HG03175 (cell line): ENCODE results near the gene OGA.

Experiments
- ATAC-seq: cut with Tn5 transposase; IDR thresholded peaks from one replicate; pipeline ENCODE4 v1.9.1; 2021; ENCODE audit warnings: mild to moderate bottlenecking, moderate library complexity; ENCODE audit not compliant: unreplicated experiment

OGA gene

GRCh38 chr10:101762736-101763135 lies 55.5 kb downstream of the OGA start:
- ATAC-seq, result no peak

GRCh38 chr10:101761226-101761625 lies 57.0 kb downstream of the OGA start:
- ATAC-seq, result no peak

GRCh38 chr10:101760510-101760909 lies 57.7 kb downstream of the OGA start:
- ATAC-seq, result no peak

DNA sequence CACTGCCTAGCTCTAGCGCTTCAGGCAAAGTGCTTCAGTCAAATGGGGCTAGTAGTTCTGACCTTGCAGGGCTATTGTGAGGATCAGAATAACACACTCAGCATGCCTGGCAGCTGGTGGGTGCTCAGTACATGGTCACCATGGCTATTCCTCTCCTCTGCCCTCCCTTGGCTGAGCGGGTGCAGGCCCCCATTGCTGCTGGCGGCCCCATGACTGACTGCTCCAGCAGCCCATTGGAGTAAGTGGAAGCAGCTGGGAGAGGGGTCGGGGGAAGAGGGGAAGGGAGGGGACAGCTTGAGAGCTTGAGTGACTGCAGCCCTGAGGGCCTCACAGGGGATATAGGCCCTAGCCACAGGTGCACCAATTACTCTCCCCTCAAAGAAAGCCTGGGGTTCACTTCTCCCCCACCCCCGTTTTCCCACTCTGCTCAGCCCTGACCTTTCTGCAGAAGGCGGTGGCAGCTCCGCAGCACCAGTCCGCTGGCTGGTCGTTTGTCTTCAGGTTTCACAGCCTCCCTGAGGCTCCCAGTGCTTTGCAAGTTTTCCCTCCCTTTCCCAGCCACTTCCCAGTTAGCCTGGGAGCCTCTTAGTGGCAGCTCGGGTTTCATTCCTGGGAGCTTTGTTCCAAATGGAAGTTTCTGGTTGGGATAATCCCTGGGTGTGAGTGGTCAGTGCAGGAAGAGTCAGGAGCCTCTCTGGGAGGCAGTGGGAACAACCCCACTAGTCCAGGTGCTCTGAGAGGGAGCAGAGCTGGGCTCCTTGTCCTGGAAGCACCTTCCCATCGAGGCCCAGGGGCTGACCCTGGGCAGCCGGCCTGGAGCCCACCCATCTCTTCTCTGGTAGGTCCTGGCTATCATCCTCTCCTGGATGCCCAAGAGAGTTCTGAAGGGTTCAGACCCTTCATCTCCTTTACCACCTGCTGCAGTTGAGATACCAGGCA lies 58.7 kb downstream of the OGA start:
- no peak for ATAC-seq

- no peak for ATAC-seq
Measured at GRCh38 chr10:101758858-101759257, 59.4 kb downstream of the OGA start.

GRCh38 chr10:101752241-101752640 lies 66.0 kb downstream of the OGA start:
- no peak for ATAC-seq

- no peak for ATAC-seq
Measured at GRCh38 chr10:101749047-101750016, 68.9 kb downstream of the OGA start.

DNA sequence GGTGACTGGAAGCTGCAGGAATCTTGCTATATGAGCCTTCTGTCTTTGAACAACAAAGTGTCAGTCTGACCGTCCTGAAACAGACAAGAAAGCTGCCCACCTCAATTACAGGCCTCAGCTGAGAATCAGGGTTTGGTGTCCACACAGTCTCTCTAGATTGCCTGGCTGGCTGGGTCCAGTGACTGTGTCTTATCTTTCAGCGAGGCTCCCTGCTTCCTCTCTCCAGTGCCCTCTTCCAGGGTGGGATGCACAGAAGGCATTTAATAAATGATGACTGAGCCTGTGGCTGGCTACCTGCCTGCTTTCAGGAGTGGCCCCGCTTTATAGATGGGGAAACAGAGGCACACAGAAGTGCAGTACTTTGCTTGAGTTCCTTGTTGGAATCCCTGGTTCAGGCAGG lies 69.7 kb downstream of the OGA start:
- no peak for ATAC-seq

- ATAC-seq, result no peak
Measured at GRCh38 chr10:101745074-101745696, 73.1 kb downstream of the OGA start.

- ATAC-seq, result no peak
Measured at GRCh38 chr10:101744267-101744666, 74.0 kb downstream of the OGA start.

- ATAC-seq, result no peak
Measured at GRCh38 chr10:101741938-101742337, 76.3 kb downstream of the OGA start.

- no peak for ATAC-seq
Measured at GRCh38 chr10:101736666-101737065, 81.6 kb downstream of the OGA start.
